ENCODE data around the gene CILP2. TPM values are rescaled to one million over a fixed set of nuclear protein-coding genes. Genes with fewer than 3 reads are reported as not detected.

Gene CILP2
- total and polyA plus RNA-seq, 2 of the 4 experiments (the other 2 are of a cell fraction) = 0.18 to 0.87 TPM

- no peak for TF ChIP-seq CHD1 (IDR thresholded peaks at IDR 0.05; ENCODE audit: low read depth, low read length)
- no peak for TF ChIP-seq MXI1 (IDR thresholded peaks at IDR 0.05; ENCODE audit: borderline replicate concordance, low read depth, low read length)
- TF ChIP-seq RCOR1 (IDR thresholded peaks at IDR 0.05; ENCODE audit: insufficient replicate concordance, low read length) = no peak
- peak; percentile 79 for TF ChIP-seq CEBPB (IDR thresholded peaks at IDR 0.05; ENCODE audit: low read depth, low read length)
- TF ChIP-seq USF2 (IDR thresholded peaks at IDR 0.05; ENCODE audit: low read depth, low read length) = peak; percentile 80
- no peak for TF ChIP-seq CTCF (conservative IDR thresholded peaks at IDR 0.05; ENCODE audit: low read depth, low read length)
- TF ChIP-seq BHLHE40 (IDR thresholded peaks at IDR 0.05; ENCODE audit: low read depth, low read length) = peak; percentile 32; the same call in 1 of the 2 replicates
- no peak for TF ChIP-seq FOS (IDR thresholded peaks at IDR 0.05; ENCODE audit: low read depth, low read length)
- no peak for TF ChIP-seq POLR2A (IDR thresholded peaks at IDR 0.05; ENCODE audit: low read depth, low read length)
- peak overlapping the region in 1 of 2 experiments; percentile 61; a peak in 1 of 4 replicates for H4K8ac ChIP-seq (ENCODE audit: low read depth in 2 of 2, low read length in 2 of 2)
- H3K79me1 ChIP-seq (ENCODE audit: low read depth in 1 of 2, low read length in 2 of 2) = peaks cover 0 to 13% of the 10 kb centered on the region in 2 experiments; a peak in 2 of 4 replicates
- POLR2A ChIA-PET (ENCODE audit: unreplicated experiment) = no interaction called here
- peak overlapping the region; percentile 39; the same call in 1 of the 2 replicates for H2BK20ac ChIP-seq (ENCODE audit: low read depth, low read length)
- H3K27ac ChIP-seq (ENCODE audit: insufficient read depth, low read length) = peak overlapping the region; percentile 42; the same call in 1 of the 2 replicates
- no peaks in the 10 kb centered on the region for H4K20me1 ChIP-seq (ENCODE audit: insufficient read depth, low read length)
- H3K36me3 ChIP-seq (ENCODE audit: control insufficient read depth, insufficient read depth, low read length) = no peaks in the 10 kb centered on the region
- peak overlapping the region; percentile 18; the same call in 1 of the 2 replicates for H3K18ac ChIP-seq (ENCODE audit: low read depth, low read length)
- H4K5ac ChIP-seq (ENCODE audit: low read depth, low read length) = peak overlapping the region; percentile 7; the same call in 1 of the 2 replicates
- no peak overlapping the region for H3K9ac ChIP-seq (ENCODE audit: low read depth, low read length)
- dilution Hi-C loops (cut with HindIII; ENCODE audit: low sequenced_read_pairs, unreplicated experiment) = no loop called here
- CTCF ChIA-PET = interaction anchor here (0.6 kb wide), 1 partner anchor 33 kb away, joined by 3 read pairs; no protein-coding TSS in a partner anchor
- H2AK5ac ChIP-seq (ENCODE audit: low read depth, low read length) = peak overlapping the region; percentile 35; the same call in 1 of the 2 replicates
- no peak overlapping the region for H3K23ac ChIP-seq (ENCODE audit: low read depth, low read length)
- H2BK5ac ChIP-seq (ENCODE audit: low read depth, low read length, poor library complexity, severe bottlenecking) = no peak overlapping the region
- peaks cover 17% of the 10 kb centered on the region for H3K9me1 ChIP-seq (ENCODE audit: insufficient read depth, low read length)
- DNase-seq (peak; percentile 47), ATAC-seq (ENCODE audit: low read depth) (peak; percentile 9; the same call in 1 of the 2 replicates)
- H2AK9ac ChIP-seq (replicated peaks; ENCODE audit: low read depth, low read length, poor library complexity) = peak overlapping the region; percentile 18
- peaks cover 19% of the 10 kb centered on the region for H3K4me1 ChIP-seq (ENCODE audit: control insufficient read depth, insufficient read depth, low read length)
- no peak overlapping the region for H3K56ac ChIP-seq (ENCODE audit: extremely low read depth, insufficient read depth, low read length)
- 0 out of 2 replicates have a peak overlapping the region, but pooled peaks have one; percentile 52 for H3K14ac ChIP-seq (replicated peaks; ENCODE audit: low read depth, low read length)
- peak overlapping the region; percentile 20; the same call in 1 of the 2 replicates for H3K4me2 ChIP-seq (ENCODE audit: low read depth, low read length)
- H3K9me3 ChIP-seq (ENCODE audit: control insufficient read depth, insufficient read depth, low read length) = no peaks in the 10 kb centered on the region
- no peak overlapping the region for H3K4me3 ChIP-seq (ENCODE audit: insufficient read depth, low read depth, low read length)
- no peaks in the 10 kb centered on the region for H3K27me3 ChIP-seq (ENCODE audit: control insufficient read depth, insufficient read depth, low read length)
- H2BK120ac ChIP-seq (ENCODE audit: low read depth, low read length) = peak overlapping the region; percentile 14; the same call in 1 of the 2 replicates
- intact Hi-C loops (cut with micrococcal nuclease) = no loop called here
- H4K91ac ChIP-seq (ENCODE audit: insufficient read depth, low read depth, low read length) = peak overlapping the region; percentile 5; the same call in 1 of the 2 replicates
- peak overlapping the region; percentile 20; the same call in 1 of the 2 replicates for H3K4ac ChIP-seq (ENCODE audit: low read depth, low read length)
- WGBS, 2 experiments (ENCODE audit: extremely low coverage in 2 of 2, insufficient read length in 1 of 2) = no CpG with 5 or more reads among the region's 8 CpGs
- BruUV-seq (replicated peaks) = no TSS peak
- peak overlapping the region; percentile 61 for H2AFZ ChIP-seq (replicated peaks; ENCODE audit: low read length, poor library complexity)
- in situ Hi-C loops (cut with MboI; ENCODE audit: low sequenced_read_pairs) = no loop called here
- H2BK15ac ChIP-seq (ENCODE audit: low read depth, low read length) = no peak overlapping the region
Measured at GRCh38 chr19:19595171-19595701, 57.2 kb downstream of the CILP2 start.

Data from IMR-90 (cell line).